Measurements from ENCODE around the gene CR1. TPM values are rescaled to one million over a fixed set of nuclear protein-coding genes. Genes with fewer than 3 reads are reported as not detected.

Gene CR1
- total and polyA plus RNA-seq, 9 of the 15 experiments (the other 6 are each of a cell fraction or from before 2014, with no cell fraction given): 0.07 to 0.47 (median 0.18) TPM

GRCh38 chr1:207502726-207503125, 6.8 kb downstream of the CR1 start:
- Histone ChIP-seq H4K20me1 (replicated peaks; ENCODE audit: control insufficient read depth, insufficient read depth, low read length) (no peaks in the 10 kb centered on the region), H2AFZ (ENCODE audit: low read depth, low read length) (peak overlapping the region; percentile 7; the same call in 1 of the 2 replicates), H3K9me1 (ENCODE audit: control insufficient read depth, insufficient read depth, low read length) (no peaks in the 10 kb centered on the region), H3K27me3 (ENCODE audit: control insufficient read depth in 2 of 2, insufficient read depth in 2 of 2, low read length in 2 of 2) (no peaks in the 10 kb centered on the region), H3K9ac (ENCODE audit: insufficient read depth in 1 of 2, low read depth in 2 of 2, low read length in 2 of 2) (no peak overlapping the region), H3K9me3 (replicated peaks; ENCODE audit: control insufficient read depth, insufficient read depth, low read depth, low read length) (no peaks in the 10 kb centered on the region), H3K4me2 (ENCODE audit: insufficient read depth, low read length) (no peak overlapping the region), H3K36me3 (ENCODE audit: control insufficient read depth, insufficient read depth, low read length) (no peaks in the 10 kb centered on the region; the same call in 2 of the 3 replicates), H3K4me1 (replicated peaks in 1 of 2; ENCODE audit: control insufficient read depth in 2 of 2, insufficient read depth in 2 of 2, low read length in 2 of 2) (peaks cover 0 to 20% of the 10 kb centered on the region in 2 experiments; a peak in 3 of 5 replicates), H3K4me3 (no peak overlapping the region), H3K27ac (ENCODE audit: extremely low read depth, low read depth, low read length) (no peak overlapping the region), H3K79me2 (ENCODE audit: control insufficient read depth, insufficient read depth, low read length) (no peaks in the 10 kb centered on the region)
- 47% methylated on average over 7 of the region's 7 CpGs for WGBS (ENCODE audit: insufficient coverage, low coverage, missing lambda C conversion rate)
- POLR2A ChIA-PET: interaction anchor here (0.5 to 0.8 kb wide), 2 partner anchors 10 to 411 kb away, joined by 3 to 4 read pairs; no protein-coding TSS in a partner anchor
- intact Hi-C loops (cut with micrococcal nuclease) (loop anchor here (5.0 kb wide), 1 partner anchor 180 kb away; the partner anchor contains the start of gene CD55), in situ Hi-C loops (cut with MboI) (loop anchor here (25.0 kb wide), 1 partner anchor 890 kb away; the partner anchor contains the start of gene EIF2D)
- TF ChIP-seq ZNF584 (CRISPR knock-in tag; IDR thresholded peaks at IDR 0.05; ENCODE audit: low read depth) (no peak), ZNF778 (CRISPR knock-in tag; IDR thresholded peaks at IDR 0.05) (no peak)
- TF ChIP-seq, protein P1, sequence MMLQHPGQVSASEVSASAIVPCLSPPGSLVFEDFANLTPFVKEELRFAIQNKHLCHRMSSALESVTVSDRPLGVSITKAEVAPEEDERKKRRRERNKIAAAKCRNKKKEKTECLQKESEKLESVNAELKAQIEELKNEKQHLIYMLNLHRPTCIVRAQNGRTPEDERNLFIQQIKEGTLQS (IDR thresholded peaks at IDR 0.05): peak; percentile 24; the same call in 1 of the 2 replicates
- TF ChIP-seq, protein P1 (CRISPR knock-in tag; conservative IDR thresholded peaks at IDR 0.05): no peak
- BruUV-seq (replicated peaks): no TSS peak
- no peak for FAIRE-seq
- no peak for DNase-seq (ENCODE audit: extremely low read depth in 1 of 4, low spot score in 3 of 4)
- ATAC-seq: no peak
- CTCF ChIA-PET (ENCODE audit: low intra/inter-chr PET ratio): no interaction called here
